ENCODE results near the gene RTP2.

- TF ChIP-seq POLR2A (IDR thresholded peaks at IDR 0.05) (no peak), CTCF (IDR thresholded peaks at IDR 0.05) (no peak)
Measured at GRCh38 chr3:187696021-187696420, 6.3 kb downstream of the RTP2 start.
